Dermis blood vessel endothelial cell (primary cell): Measurements from ENCODE around the gene ZNF470. TPM values are rescaled to one million over a fixed set of nuclear protein-coding genes. Genes with fewer than 3 reads are reported as not detected.

Experiments
- DNase-seq: peaks from one replicate; pipeline ENCODE4 v3.0.0; 2010
- total RNA-seq: library from RNA; depleted of rRNA; stranded (reverse); fragments of >200 nt; gene quantifications from 2 replicates; pipeline ENCODE4 v1.2.3, GENCODE V29; 2014

Gene ZNF470
- 4.1 and 5.2 TPM in 2 replicates for total RNA-seq

- DNase-seq = peak; percentile 93
Measured at GRCh38 chr19:56567274-56568120, at the start of gene ZNF470. Gene ZNF470 (plus strand): TSS chr19:56567468. CDS start chr19:56570312, 2,844 bp downstream.

GRCh38 chr19:56525214-56525860, 41.9 kb upstream of the ZNF470 start:
- DNase-seq = no peak

GRCh38 chr19:56537442-56537841, 29.8 kb upstream of the ZNF470 start:
- no peak for DNase-seq

- DNase-seq = peak; percentile 93
Measured at GRCh38 chr19:56538254-56538760, 29.0 kb upstream of the ZNF470 start.

GRCh38 chr19:56538761-56539263, 28.5 kb upstream of the ZNF470 start, which contains the start of gene ZFP28:
Gene ZFP28 (plus strand): TSS chr19:56538948. CDS start chr19:56539019, 71 bp downstream.
- DNase-seq = no peak

- no peak for DNase-seq
Measured at GRCh38 chr19:56543776-56544175, 23.5 kb upstream of the ZNF470 start.

- no peak for DNase-seq
Measured at GRCh38 chr19:56547535-56547934, 19.7 kb upstream of the ZNF470 start.

- DNase-seq = no peak
Measured at GRCh38 chr19:56554272-56554869, 12.9 kb upstream of the ZNF470 start.

- no peak for DNase-seq
Measured at GRCh38 chr19:56562766-56563165, 4.5 kb upstream of the ZNF470 start.

- peak; percentile 55 for DNase-seq
Measured at GRCh38 chr19:56566904-56567273, 379 bp upstream of the ZNF470 start.

- no peak for DNase-seq
Measured at GRCh38 chr19:56572589-56572988, 5.3 kb downstream of the ZNF470 start.

GRCh38 chr19:56573914-56574313, 6.6 kb downstream of the ZNF470 start:
- no peak for DNase-seq

GRCh38 chr19:56577719-56578602, 10.7 kb downstream of the ZNF470 start:
- DNase-seq = no peak

GRCh38 chr19:56594446-56594782, 27.1 kb downstream of the ZNF470 start:
- no peak for DNase-seq

- DNase-seq = peak; percentile 92
Measured at GRCh38 chr19:56594783-56595547, 27.7 kb downstream of the ZNF470 start, which contains the start of gene ZNF71. Gene ZNF71 (plus strand): TSS chr19:56595302. CDS start chr19:56601559, 6,257 bp downstream.

GRCh38 chr19:56595548-56595899, 28.3 kb downstream of the ZNF470 start:
- no peak for DNase-seq

GRCh38 chr19:56596676-56597075, 29.4 kb downstream of the ZNF470 start:
- DNase-seq = peak; percentile 69

- DNase-seq = no peak
Measured at GRCh38 chr19:56597696-56598095, 30.4 kb downstream of the ZNF470 start.

GRCh38 chr19:56601375-56601774, 34.1 kb downstream of the ZNF470 start:
- DNase-seq = no peak

- no peak for DNase-seq
Measured at GRCh38 chr19:56603829-56604228, 36.6 kb downstream of the ZNF470 start.

GRCh38 chr19:56608274-56608964, 41.2 kb downstream of the ZNF470 start:
- peak; percentile 54 for DNase-seq
